Fibroblast of skin of left quadriceps (primary cell): ENCODE measurements around the gene GFPT2.

Source experiments
- DNase-seq, 2 experiments: peaks; one replicate each; pipeline ENCODE4 v3.0.0-alpha.2; 2013; ENCODE audit warnings: low read depth in 2 of 2

The GFPT2 gene

GRCh38 chr5:180350711-180351465, 2.2 kb downstream of the GFPT2 start:
- no peak for DNase-seq

DNA sequence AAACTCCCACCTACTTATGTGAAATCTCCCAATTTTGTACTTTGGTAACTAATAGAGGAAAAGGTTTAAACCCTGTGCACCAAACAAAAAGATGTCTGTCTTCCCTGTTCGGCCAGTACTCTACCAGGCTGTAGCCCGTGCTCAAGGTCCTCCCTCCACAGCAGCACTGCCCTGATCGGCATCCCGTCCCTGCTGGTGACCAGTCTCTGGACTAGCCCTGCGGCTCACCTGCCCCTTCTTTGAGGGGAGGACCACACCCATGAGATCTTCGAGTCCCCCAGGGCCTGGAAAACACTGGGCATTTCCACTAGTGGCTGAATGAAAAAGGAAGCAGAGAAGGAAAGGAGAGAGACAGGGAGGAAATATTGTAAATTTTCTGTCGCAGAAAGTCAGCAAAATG, 2.8 kb downstream of the GFPT2 start:
- DNase-seq: no peak

GRCh38 chr5:180349391-180349790, 3.7 kb downstream of the GFPT2 start:
- DNase-seq: no peak

DNA sequence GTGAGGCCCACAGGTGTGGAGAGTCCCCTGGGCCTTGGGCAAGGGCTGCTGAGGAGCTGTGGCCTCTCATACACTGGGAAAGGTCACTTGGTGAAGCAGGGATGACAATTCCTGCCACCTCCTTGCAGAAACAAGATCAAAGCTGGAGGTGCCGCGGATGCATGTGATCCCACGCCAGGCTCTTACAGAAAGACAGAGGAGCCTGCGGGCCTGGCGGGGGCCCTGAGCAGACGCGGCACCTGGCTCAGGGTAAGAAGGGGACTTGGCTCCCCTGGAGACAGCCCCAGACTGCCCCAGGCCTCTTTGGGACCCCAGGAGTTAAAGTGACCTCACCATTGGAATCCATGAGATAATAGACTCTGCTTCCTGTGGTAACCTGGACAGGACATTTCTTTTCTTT, 4.8 kb downstream of the GFPT2 start:
- DNase-seq: no peak

DNA sequence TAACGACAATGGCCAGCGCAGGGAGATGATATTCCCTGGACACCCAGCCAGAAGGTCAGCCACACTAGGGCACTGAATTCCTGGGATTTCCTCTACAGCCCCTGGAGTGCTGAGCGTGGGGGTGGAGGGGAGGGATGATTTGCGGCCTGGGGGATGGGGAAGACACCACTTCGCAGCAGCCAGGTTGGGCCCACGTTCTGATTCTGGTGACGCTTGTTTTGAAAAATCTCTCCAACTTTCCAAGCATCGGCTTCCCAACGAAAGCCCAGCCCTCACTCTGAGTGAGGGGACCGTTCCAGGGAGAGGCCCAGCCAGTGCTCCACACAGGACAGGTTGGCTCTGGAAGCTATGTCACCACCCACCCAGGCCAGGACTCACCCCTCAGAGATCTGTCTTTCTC, 5.4 kb downstream of the GFPT2 start:
- DNase-seq: no peak

DNA sequence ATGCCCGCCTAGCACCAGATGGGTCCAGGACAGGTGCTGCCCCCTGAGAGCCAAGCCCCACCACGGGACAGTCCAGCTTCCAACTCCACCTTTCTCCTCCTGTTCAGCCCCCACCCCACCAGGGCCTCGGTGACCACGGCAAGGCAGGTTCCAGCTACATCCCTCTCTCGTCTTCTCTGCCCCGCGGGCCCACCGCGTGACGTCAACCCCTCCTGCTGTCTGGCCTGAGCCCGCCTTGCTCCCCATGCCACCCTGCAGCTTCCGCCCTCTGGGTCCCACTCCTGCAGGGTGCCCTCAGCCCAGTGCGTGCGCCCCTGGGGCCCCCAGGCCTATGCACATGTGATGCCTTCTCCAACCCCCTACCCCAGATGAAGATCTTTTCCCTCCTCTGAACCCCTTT, 6.8 kb downstream of the GFPT2 start:
- no peak for DNase-seq

- no peak for DNase-seq
These were observed 7.4 kb downstream of the GFPT2 start for GRCh38 chr5:180345781-180346180.

DNA sequence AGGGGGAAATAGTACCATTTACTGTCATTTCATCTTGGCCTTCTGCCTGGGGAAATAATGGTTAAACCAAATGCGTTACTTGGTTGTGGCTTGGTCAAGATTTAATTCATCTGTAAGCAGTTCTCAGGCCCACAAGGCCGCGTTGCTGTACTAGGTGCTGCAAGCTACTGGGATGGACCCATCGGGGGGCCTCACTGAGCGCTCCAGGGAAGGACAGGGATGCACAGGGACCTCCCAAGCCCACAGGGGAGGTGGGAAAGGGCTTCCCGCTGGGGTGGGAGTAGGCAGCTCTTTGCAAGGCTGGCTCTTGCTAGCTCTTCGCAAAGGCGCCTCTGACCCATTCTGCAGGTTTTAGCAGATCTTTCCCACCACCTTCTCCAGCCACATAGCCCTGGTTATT, 8.0 kb downstream of the GFPT2 start:
- no peak for DNase-seq

DNA sequence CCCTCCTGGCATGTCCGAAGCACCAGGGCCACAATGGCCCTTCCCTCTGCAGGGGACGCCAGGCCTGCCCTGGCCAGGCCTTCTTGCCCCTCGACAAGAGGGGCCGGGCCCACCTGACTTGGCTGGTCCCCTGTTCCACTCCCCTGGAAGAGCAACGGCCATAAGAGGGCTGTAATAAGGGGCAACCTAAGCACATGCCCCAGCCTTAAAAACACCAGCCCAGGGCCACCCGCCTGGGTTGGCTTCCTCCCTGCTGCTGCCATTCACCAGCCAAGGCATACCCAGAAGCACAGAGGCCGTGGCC, 8.5 kb downstream of the GFPT2 start:
- no peak for DNase-seq

DNA sequence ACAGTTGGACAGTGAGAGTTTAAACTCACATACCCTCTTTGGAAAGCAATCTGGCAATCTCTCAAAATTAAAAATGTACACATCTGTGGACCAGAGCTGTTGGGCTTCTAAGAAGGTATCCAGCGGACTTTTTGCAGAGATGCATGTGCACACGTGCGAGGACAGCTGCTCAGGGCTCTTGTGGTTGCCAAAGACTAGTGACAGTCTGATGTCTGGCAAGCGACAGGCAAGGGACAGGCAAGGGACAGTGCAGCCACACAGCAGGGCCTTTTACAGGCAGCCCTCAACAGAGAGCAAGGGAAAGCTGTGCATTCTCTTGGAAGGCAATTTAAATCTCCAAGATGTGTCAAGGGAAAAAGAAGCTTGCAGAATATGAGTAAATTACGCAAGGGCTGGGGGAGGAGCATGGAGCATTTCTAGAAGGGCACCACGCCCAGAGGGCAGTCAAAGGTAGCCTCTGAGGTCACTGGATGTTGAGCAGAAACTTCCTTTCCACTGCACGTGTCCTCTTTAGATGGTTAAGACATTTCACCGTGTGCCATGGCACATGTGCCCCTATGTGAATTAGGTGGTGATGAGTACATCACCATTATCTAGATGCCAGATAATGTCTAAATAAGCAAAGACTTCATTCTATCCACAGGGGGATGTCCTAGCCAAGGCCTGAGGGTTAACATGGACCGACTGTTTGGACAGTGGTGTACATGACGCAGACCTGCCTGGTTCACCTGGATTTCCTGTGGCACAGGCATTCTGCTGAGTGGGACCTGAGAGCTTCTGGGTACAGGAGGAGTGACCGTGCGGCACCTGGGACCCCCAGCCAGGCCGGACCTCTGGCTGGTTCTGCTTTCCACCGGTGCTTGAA, 9.1 kb downstream of the GFPT2 start:
- DNase-seq: peak in 1 of 2 experiments; percentile 20

GRCh38 chr5:180343110-180343830, 9.9 kb downstream of the GFPT2 start:
- DNase-seq: peak; percentile 33 to 37

GRCh38 chr5:180341595-180341994, 11.5 kb downstream of the GFPT2 start:
- DNase-seq: no peak

DNA sequence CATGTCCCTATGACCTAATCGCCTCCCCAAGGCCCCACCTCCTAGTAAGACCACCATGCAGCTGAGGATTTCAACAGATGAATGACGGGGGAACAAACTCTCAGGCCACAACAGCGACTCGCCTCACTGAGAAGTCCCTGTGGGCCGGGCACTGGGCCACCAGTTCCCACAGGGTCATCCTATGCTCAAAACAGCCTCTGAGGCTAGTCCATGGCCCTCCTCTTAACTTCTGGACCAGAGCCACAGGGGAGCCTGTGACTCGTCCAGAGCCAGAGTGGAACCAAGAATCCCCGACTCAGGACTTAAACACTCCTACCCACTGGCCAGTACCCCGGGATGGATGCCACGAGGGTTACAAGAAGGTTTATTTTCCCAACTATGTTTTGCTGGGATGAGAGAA, 12.3 kb downstream of the GFPT2 start:
- DNase-seq: no peak

DNA sequence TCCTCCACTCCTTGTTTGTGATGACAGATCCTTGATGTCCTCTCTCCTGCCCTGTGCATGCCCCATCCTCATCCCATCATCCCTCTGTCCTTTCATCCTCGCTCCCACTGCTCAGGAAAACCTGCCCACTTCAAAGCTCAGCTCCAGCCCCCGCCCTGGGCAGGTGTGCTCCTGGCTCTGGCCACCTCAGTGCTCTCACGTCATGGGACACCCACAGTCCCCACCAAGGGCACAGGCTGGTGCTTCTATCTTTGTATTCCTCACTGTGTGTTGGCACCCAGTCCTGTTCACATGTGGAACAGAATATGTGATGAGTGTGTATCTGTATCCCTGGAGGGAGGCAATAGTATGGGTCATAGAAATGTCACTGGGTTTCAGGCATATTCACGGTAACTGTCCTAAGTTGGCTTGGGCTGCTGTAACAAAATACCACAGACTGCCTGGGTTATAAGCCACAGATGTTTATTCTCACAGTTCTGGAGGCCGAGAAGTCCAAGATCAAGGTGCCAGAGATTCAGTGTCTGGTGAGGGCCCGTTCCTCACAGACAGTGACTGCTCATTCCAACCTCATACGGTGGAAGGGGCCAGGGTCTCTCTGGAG, 13.5 kb downstream of the GFPT2 start:
- DNase-seq: no peak

DNA sequence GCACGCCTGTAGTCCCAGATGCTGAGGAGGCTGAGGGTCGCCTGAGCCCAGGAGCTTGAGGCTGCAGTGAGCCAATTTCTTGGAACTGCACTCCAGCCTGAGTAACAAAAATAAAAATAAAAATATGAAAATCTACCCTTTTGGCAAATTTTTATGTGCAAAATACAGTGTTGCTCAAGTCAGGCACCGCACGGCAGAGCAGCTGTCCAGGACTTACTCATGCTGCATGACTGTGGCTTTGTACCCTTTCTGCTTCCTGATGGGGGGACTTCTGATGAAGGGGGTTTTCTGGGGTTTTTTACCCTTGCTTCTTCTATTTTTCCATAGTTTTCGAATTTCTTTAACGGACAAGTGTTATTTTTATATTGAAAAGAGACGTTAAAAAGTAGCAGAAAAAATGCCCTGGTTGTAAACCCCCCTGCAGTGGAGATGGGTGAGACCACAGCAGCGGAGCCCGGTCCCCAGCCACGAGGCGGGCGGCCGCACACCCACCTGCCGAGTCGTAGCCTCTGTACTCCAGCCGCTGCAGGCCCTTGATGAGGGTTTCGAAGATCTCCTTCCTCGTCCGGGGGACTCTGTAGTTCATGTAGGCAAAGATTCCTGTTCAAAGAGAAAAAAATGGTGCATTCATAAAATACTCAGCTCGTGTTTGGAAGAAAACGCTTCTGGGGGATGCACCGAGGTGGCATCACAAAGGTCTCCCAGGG, 15.0 kb downstream of the GFPT2 start:
- no peak for DNase-seq

- DNase-seq: no peak
These were observed 16.7 kb downstream of the GFPT2 start for GRCh38 chr5:180336234-180337020.

GRCh38 chr5:180335614-180336233, 17.4 kb downstream of the GFPT2 start:
- DNase-seq: no peak

DNA sequence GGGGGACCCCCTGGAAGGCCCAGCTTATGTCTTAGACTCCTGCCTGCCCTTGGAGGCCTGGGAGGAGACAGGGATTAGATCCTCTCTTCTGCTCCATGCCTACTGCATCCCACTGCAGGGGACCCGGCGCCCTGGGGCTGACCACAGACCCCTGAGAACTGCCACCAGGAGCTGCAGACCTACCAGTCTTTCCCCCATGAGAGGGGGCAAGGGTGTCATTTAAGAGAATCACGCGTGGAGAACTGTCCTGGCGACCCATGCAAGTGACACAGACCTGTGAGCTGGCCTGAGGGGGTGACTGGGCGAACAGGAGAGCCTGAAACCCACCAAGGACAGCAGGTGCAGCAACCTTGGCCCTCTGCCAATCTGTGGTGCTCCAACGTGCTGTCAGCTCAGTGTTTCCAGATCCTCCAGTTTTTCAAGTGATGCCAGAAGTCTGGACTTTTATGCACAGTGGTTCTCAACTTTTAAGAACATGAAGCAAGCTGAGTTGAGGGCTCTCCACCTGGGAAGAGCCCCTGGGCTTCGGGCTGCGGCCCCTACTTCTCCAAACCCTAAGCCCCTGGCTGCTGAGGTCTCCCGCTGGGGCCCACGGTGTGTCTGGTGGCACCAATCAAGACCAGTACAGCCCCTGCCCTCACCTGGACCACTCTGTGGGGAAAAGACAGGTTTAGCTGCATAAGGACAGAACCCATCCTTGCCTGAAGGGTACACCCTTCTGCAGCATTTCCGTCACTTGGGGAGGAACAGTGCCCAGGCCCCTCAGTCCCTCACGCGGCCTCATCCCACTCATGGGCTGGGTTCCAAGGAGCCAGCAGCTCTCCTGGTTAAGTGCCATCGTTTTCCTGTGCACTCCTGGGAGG, 18.2 kb downstream of the GFPT2 start:
- no peak for DNase-seq

GRCh38 chr5:180334176-180334575, 19.0 kb downstream of the GFPT2 start:
- no peak for DNase-seq
